ENCODE results near the gene TOMM7.
"Not testable (repeated sequence)": the region's sequence is repeated elsewhere in the genome, so short reads cannot be mapped to it uniquely, and the experiment has no call there.

TOMM7 gene

DNA sequence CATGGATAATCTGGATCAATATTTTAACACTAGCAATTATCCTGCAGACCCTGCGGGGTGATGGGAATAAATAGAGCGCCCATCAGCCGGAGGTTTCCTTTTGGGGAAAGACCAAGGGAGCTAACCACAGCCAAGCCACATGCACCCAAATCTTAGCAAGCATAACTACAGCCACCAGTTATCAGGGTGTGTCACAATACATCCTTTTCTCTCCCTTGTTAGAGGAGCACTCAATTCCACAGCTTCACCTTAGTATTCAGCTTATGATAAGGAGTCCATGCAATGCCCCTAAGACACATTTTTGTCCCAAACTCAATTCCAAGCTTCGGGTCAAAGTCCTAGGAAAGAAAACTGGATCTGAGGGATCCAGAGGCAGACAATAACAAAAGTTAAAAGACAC, 15.9 kb downstream of the TOMM7 start:
- TF ChIP-seq, protein P1, sequence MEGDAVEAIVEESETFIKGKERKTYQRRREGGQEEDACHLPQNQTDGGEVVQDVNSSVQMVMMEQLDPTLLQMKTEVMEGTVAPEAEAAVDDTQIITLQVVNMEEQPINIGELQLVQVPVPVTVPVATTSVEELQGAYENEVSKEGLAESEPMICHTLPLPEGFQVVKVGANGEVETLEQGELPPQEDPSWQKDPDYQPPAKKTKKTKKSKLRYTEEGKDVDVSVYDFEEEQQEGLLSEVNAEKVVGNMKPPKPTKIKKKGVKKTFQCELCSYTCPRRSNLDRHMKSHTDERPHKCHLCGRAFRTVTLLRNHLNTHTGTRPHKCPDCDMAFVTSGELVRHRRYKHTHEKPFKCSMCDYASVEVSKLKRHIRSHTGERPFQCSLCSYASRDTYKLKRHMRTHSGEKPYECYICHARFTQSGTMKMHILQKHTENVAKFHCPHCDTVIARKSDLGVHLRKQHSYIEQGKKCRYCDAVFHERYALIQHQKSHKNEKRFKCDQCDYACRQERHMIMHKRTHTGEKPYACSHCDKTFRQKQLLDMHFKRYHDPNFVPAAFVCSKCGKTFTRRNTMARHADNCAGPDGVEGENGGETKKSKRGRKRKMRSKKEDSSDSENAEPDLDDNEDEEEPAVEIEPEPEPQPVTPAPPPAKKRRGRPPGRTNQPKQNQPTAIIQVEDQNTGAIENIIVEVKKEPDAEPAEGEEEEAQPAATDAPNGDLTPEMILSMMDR (IDR thresholded peaks at IDR 0.05; ENCODE audit: insufficient read depth, low read length): no peak
- TF ChIP-seq, protein P2, sequence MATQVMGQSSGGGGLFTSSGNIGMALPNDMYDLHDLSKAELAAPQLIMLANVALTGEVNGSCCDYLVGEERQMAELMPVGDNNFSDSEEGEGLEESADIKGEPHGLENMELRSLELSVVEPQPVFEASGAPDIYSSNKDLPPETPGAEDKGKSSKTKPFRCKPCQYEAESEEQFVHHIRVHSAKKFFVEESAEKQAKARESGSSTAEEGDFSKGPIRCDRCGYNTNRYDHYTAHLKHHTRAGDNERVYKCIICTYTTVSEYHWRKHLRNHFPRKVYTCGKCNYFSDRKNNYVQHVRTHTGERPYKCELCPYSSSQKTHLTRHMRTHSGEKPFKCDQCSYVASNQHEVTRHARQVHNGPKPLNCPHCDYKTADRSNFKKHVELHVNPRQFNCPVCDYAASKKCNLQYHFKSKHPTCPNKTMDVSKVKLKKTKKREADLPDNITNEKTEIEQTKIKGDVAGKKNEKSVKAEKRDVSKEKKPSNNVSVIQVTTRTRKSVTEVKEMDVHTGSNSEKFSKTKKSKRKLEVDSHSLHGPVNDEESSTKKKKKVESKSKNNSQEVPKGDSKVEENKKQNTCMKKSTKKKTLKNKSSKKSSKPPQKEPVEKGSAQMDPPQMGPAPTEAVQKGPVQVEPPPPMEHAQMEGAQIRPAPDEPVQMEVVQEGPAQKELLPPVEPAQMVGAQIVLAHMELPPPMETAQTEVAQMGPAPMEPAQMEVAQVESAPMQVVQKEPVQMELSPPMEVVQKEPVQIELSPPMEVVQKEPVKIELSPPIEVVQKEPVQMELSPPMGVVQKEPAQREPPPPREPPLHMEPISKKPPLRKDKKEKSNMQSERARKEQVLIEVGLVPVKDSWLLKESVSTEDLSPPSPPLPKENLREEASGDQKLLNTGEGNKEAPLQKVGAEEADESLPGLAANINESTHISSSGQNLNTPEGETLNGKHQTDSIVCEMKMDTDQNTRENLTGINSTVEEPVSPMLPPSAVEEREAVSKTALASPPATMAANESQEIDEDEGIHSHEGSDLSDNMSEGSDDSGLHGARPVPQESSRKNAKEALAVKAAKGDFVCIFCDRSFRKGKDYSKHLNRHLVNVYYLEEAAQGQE (IDR thresholded peaks at IDR 0.05; ENCODE audit: insufficient replicate concordance, low read depth): no peak
- TF ChIP-seq GABPA (IDR thresholded peaks at IDR 0.05; ENCODE audit: low read depth) (no peak), SPI1 (IDR thresholded peaks at IDR 0.05; ENCODE audit: borderline replicate concordance, low read depth) (no peak), POLR2AphosphoS5 (IDR thresholded peaks at IDR 0.05; ENCODE audit: low read depth) (no peak)
- no peaks in the 10 kb centered on the region for H3K27me3 ChIP-seq (ENCODE audit: insufficient read depth, poor library complexity, severe bottlenecking)
- no peak for DNase-seq (ENCODE audit: low read depth in 1 of 2, low spot score in 1 of 2)
- no peak overlapping the region for H3K27ac ChIP-seq (replicated peaks)
- H3K4me3 ChIP-seq (replicated peaks; ENCODE audit: insufficient read depth, low read length): no peak overlapping the region

DNA sequence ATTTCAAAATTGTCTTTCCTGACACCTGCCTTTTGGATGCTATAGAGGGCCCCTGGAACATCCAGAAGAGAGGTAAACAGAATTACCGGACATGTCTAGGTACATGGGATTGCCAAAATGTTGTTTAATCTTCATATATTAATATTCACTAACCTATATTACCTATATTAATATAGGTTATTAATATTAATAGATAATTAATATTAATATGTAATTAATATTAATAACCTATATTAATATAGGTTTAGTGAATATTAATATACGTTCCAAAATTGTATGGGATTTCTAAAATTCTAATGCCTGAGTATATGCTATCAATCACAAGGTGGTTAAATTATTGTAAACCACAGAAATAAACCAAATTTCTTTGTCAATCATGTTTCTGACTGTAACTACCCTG, 17.4 kb downstream of the TOMM7 start:
- no peaks in the 10 kb centered on the region for H3K27me3 ChIP-seq (ENCODE audit: insufficient read depth, poor library complexity, severe bottlenecking)

DNA sequence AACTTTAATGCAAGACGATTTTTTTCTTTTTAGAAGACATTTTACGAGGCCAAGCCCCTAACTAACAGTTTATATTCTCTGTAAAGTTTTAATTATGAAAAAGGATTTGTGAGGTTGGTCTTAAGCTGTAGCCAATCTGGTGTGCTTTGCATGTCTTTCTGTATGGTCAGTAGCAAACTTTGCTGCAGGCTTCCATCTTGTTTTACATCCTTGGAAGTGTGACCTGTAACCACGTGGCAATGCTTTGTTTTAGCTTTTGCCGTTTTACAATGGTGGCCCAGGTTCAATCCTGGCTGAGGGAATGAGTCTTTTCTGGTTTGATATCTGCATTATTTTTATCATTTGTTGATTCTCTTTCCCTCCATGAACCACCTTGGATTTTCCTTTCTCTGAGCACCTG, 19.8 kb downstream of the TOMM7 start:
- H3K4me3 ChIP-seq (replicated peaks; ENCODE audit: insufficient read depth, low read length); H3K27ac ChIP-seq (replicated peaks); DNase-seq (ENCODE audit: low read depth in 1 of 2, low spot score in 1 of 2); H3K27me3 ChIP-seq (ENCODE audit: insufficient read depth, poor library complexity, severe bottlenecking): not testable (repeated sequence)

More for the DNA sequence above, 17.4 kb downstream of the TOMM7 start:
- TF ChIP-seq, protein P2 (IDR thresholded peaks at IDR 0.05; ENCODE audit: insufficient replicate concordance, low read depth): no peak
- TF ChIP-seq GABPA (IDR thresholded peaks at IDR 0.05; ENCODE audit: low read depth) (no peak), POLR2AphosphoS5 (IDR thresholded peaks at IDR 0.05; ENCODE audit: low read depth) (no peak)
- no peak overlapping the region for H3K4me3 ChIP-seq (replicated peaks; ENCODE audit: insufficient read depth, low read length)
- H3K27ac ChIP-seq (replicated peaks): no peak overlapping the region
- no peak for DNase-seq (ENCODE audit: low read depth in 1 of 2, low spot score in 1 of 2)

DNA sequence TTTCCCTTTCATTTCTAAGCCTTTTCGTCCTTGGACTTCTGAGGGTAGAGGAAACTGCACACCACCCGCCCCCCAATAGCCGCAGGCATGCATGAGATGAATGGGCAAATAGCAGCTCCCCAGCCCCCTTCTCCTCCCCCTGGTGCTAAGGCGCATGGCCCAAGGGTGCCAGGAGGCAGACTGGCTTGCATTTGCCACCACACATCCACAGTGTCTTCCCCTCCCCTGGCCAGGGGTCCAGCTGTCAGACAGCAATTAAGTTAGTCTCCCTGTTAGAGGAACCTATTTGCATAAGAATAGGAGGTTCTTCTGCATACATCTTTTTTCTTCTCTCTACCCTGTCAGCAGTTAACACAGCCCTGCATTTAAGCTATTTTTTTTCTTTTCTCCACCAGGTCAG, 20.2 kb downstream of the TOMM7 start:
- TF ChIP-seq, protein P1 (IDR thresholded peaks at IDR 0.05; ENCODE audit: insufficient read depth, low read length): no peak
- no peak for TF ChIP-seq POLR2AphosphoS5 (IDR thresholded peaks at IDR 0.05; ENCODE audit: low read depth)
- no peak for TF ChIP-seq GABPA (IDR thresholded peaks at IDR 0.05; ENCODE audit: low read depth)
- no peak for TF ChIP-seq SPI1 (IDR thresholded peaks at IDR 0.05; ENCODE audit: borderline replicate concordance, low read depth)
- TF ChIP-seq, protein P2 (IDR thresholded peaks at IDR 0.05; ENCODE audit: insufficient replicate concordance, low read depth): no peak
- no peak overlapping the region for H3K27ac ChIP-seq (replicated peaks)
- no peak overlapping the region for H3K4me3 ChIP-seq (replicated peaks; ENCODE audit: insufficient read depth, low read length)
- DNase-seq (ENCODE audit: low read depth in 1 of 2, low spot score in 1 of 2): no peak
- H3K27me3 ChIP-seq (ENCODE audit: insufficient read depth, poor library complexity, severe bottlenecking): no peaks in the 10 kb centered on the region
